OCI-LY1 (cell line): ENCODE results near the gene ARL11.

Source experiments
- EZH2 ChIP-seq: fragments of 200-600 bp; sonication (generic), shearing (Covaris generic); IDR thresholded peaks from 2 replicates; pipeline ENCODE4 v1.8.0; 2017; ENCODE audit warnings: borderline replicate concordance, mixed run types, mild to moderate bottlenecking, antibody characterized with exemption, low read length, moderate library complexity, mixed read lengths
- TF ChIP-seq, protein P1 (sequence below): fragments of 200-600 bp; sonication (generic), shearing (Covaris generic); IDR thresholded peaks from 2 replicates; pipeline ENCODE4 v1.5.1; 2017; ENCODE audit warnings: mild to moderate bottlenecking, antibody characterized with exemption, low read length, moderate library complexity, mixed read lengths

DNA sequence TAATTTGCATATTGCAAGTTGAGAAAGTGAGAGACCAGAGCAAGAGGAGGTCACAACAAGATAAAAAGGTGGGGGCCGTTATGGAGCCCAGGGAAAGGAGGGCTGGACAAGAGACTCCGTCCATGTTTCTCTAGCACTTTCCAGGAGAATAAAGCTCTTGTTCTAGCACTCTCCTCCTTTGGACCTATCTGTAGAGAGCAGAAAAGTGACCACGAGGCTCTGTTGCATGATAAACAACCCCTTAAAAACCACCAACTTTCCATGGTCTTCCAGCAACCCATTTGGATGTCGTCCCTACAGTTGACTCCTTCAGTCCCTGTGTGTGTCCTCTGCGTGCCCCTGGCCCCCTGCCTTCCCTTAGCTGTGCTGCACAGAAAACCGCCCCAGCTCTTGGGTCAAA is 4.1 kb upstream of the ARL11 start:
- TF ChIP-seq, protein P1, sequence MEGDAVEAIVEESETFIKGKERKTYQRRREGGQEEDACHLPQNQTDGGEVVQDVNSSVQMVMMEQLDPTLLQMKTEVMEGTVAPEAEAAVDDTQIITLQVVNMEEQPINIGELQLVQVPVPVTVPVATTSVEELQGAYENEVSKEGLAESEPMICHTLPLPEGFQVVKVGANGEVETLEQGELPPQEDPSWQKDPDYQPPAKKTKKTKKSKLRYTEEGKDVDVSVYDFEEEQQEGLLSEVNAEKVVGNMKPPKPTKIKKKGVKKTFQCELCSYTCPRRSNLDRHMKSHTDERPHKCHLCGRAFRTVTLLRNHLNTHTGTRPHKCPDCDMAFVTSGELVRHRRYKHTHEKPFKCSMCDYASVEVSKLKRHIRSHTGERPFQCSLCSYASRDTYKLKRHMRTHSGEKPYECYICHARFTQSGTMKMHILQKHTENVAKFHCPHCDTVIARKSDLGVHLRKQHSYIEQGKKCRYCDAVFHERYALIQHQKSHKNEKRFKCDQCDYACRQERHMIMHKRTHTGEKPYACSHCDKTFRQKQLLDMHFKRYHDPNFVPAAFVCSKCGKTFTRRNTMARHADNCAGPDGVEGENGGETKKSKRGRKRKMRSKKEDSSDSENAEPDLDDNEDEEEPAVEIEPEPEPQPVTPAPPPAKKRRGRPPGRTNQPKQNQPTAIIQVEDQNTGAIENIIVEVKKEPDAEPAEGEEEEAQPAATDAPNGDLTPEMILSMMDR: no peak
- TF ChIP-seq EZH2: no peak
